ENCODE measurements around the gene FOXO1.

FOXO1 gene

DNA sequence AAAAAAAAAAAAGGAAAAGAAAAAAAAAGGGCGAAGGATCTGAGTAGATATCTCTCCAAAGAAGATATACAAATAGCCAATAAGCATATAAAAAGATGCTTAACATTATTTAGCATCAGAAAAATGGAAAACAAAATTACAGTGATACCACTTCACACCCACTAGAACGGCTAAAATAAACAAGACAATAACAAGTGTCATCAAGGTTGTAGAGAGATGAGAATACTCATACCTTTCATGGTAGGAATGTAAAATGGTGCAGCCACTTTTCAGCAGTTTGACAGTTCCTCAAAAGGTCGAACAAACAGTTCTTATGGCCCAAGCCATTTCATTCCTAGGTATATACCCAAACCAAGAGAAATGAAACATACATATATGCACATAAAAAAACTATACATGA lies 33.5 kb downstream of the FOXO1 start:
- TF ChIP-seq ZNF274 (IDR thresholded peaks at IDR 0.05; ENCODE audit: low read depth, low read length), result no peak
- no peak for TF ChIP-seq YY1 (IDR thresholded peaks at IDR 0.05; ENCODE audit: insufficient read depth, insufficient read length)
- no peak for TF ChIP-seq SUZ12 (IDR thresholded peaks at IDR 0.05; ENCODE audit: extremely low read depth, insufficient read depth, insufficient read length)
- DNase-seq (ENCODE audit: low read depth, low spot score), result no peak
- no peaks in the 10 kb centered on the region for H3K4me1 ChIP-seq (ENCODE audit: insufficient read depth, insufficient read length)
- H3K36me3 ChIP-seq (ENCODE audit: insufficient read depth, insufficient read length, low read length), result no peaks in the 10 kb centered on the region
- no peak overlapping the region for H3K9ac ChIP-seq (ENCODE audit: insufficient read length, low read depth)
- no peaks in the 10 kb centered on the region for H3K9me3 ChIP-seq (ENCODE audit: insufficient read depth, low read length)
- H3K27me3 ChIP-seq (ENCODE audit: insufficient read depth, insufficient read length), result no peaks in the 10 kb centered on the region
- H3K4me3 ChIP-seq (ENCODE audit: insufficient read length, low read depth), result no peak overlapping the region

DNA sequence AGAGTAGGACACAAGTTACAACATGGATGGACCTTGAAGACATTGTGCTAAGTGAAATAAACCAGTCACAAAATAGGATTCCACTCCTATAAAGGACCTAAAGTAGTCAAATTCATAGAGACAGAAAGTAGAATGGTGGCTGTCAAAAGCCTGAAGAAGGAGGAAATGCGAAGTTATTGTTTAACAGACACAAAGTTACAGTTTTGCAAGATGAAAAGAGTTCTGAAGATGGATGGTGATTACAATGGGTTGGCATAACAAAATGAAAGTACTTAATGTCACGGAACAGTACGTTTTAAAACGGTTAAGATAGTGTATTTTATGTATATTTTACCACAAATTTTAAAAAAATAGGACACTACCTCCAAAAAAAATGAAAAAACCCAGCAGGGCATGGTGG lies 34.8 kb downstream of the FOXO1 start:
- Histone ChIP-seq H3K36me3 (ENCODE audit: insufficient read depth, insufficient read length, low read length) (no peaks in the 10 kb centered on the region), H3K27me3 (ENCODE audit: insufficient read depth, insufficient read length) (no peaks in the 10 kb centered on the region), H3K4me3 (ENCODE audit: insufficient read length, low read depth) (no peak overlapping the region), H3K9me3 (ENCODE audit: insufficient read depth, low read length) (no peaks in the 10 kb centered on the region), H3K9ac (ENCODE audit: insufficient read length, low read depth) (no peak overlapping the region), H3K4me1 (ENCODE audit: insufficient read depth, insufficient read length) (no peaks in the 10 kb centered on the region)
- DNase-seq (ENCODE audit: low read depth, low spot score), result no peak
- TF ChIP-seq YY1 (IDR thresholded peaks at IDR 0.05; ENCODE audit: insufficient read depth, insufficient read length) (no peak), ZNF274 (IDR thresholded peaks at IDR 0.05; ENCODE audit: low read depth, low read length) (no peak), SUZ12 (IDR thresholded peaks at IDR 0.05; ENCODE audit: extremely low read depth, insufficient read depth, insufficient read length) (no peak)

DNA sequence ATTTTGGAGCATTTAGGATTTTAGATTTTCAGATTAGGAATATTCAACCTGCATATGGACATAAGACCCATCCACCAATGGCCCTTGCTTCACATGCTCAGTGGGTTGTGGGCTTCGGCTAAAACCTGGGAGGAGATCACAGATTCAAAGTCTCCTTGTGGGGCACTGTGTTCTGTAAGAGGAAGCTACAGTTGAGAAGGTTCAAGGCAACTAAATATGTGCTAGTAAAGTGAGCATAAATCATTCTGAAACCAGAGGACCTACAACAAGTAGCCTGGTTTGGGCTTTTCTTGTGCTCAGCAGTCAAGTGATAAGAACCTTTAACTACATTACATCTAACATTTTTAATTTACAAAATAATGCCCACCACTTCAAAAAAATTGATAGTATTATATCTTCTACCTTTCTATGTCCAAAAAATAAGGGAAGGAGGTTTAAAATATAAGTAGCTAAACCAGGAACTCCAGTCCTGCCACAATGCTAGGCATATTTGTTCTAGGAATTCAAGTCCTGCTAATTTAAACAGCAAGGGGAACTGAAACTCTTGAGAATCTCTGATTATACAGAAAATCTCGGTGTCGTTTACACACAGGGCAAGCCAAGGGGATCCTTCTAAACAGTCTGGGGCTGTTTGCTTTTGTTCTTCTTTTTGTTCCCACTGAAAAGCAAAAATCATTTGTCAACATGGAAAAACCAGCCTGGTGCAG lies 36.6 kb downstream of the FOXO1 start:
- H3K4me3 ChIP-seq (ENCODE audit: insufficient read length, low read depth), result no peak overlapping the region
- H3K4me1 ChIP-seq (ENCODE audit: insufficient read depth, insufficient read length), result no peaks in the 10 kb centered on the region
- no peak overlapping the region for H3K9ac ChIP-seq (ENCODE audit: insufficient read length, low read depth)
- TF ChIP-seq YY1 (IDR thresholded peaks at IDR 0.05; ENCODE audit: insufficient read depth, insufficient read length), result no peak
- no peak for TF ChIP-seq SUZ12 (IDR thresholded peaks at IDR 0.05; ENCODE audit: extremely low read depth, insufficient read depth, insufficient read length)
- no peak for TF ChIP-seq ZNF274 (IDR thresholded peaks at IDR 0.05; ENCODE audit: low read depth, low read length)
- H3K36me3 ChIP-seq (ENCODE audit: insufficient read depth, insufficient read length, low read length), result no peaks in the 10 kb centered on the region
- no peak for DNase-seq (ENCODE audit: low read depth, low spot score)
- no peaks in the 10 kb centered on the region for H3K27me3 ChIP-seq (ENCODE audit: insufficient read depth, insufficient read length)
- no peaks in the 10 kb centered on the region for H3K9me3 ChIP-seq (ENCODE audit: insufficient read depth, low read length)

DNA sequence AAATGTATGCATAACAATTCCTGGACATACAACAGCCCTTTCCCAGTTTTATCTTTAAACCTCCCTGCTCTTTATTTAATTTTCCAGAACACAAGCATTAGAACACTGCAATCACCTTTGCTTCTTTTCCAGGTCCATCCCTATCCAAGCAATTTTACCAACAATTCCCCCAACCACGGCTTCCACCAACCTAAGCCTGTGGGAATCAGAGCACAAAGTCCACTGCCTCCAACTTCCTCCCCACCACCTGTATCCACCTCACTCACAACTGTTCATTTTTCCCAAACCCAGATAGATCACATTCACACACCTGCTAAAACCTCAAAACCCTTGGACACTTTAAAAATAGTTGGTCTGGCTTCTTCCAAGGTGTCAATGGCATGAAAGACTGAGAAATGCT lies 39.5 kb downstream of the FOXO1 start:
- no peak for DNase-seq (ENCODE audit: low read depth, low spot score)
- Histone ChIP-seq H3K36me3 (ENCODE audit: insufficient read depth, insufficient read length, low read length) (no peaks in the 10 kb centered on the region), H3K4me1 (ENCODE audit: insufficient read depth, insufficient read length) (no peaks in the 10 kb centered on the region), H3K9ac (ENCODE audit: insufficient read length, low read depth) (no peak overlapping the region), H3K9me3 (ENCODE audit: insufficient read depth, low read length) (no peaks in the 10 kb centered on the region), H3K27me3 (ENCODE audit: insufficient read depth, insufficient read length) (no peaks in the 10 kb centered on the region), H3K4me3 (ENCODE audit: insufficient read length, low read depth) (no peak overlapping the region)
- TF ChIP-seq SUZ12 (IDR thresholded peaks at IDR 0.05; ENCODE audit: extremely low read depth, insufficient read depth, insufficient read length), result no peak
- TF ChIP-seq ZNF274 (IDR thresholded peaks at IDR 0.05; ENCODE audit: low read depth, low read length), result no peak
- TF ChIP-seq YY1 (IDR thresholded peaks at IDR 0.05; ENCODE audit: insufficient read depth, insufficient read length), result no peak

DNA sequence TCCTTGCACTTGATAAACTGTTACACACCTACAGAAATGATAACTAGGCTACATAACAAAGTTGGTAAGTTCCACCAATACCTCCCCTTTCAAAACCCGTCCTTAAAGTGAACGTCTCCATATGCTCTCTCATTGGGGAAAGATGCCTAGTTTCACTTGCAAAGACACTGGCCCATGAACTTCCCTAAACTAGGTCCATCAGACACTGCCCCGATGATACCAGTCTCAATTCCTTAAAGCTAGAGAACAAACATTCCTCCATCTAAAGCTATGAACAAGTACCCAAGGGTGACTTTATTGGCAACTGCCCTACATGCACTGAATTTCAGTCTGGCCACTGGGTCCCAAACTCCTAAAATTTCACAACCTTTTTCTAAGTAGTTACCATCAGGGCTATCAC lies 39.9 kb downstream of the FOXO1 start:
- no peak for DNase-seq (ENCODE audit: low read depth, low spot score)
- TF ChIP-seq YY1 (IDR thresholded peaks at IDR 0.05; ENCODE audit: insufficient read depth, insufficient read length) (no peak), SUZ12 (IDR thresholded peaks at IDR 0.05; ENCODE audit: extremely low read depth, insufficient read depth, insufficient read length) (no peak), ZNF274 (IDR thresholded peaks at IDR 0.05; ENCODE audit: low read depth, low read length) (no peak)
- no peaks in the 10 kb centered on the region for H3K4me1 ChIP-seq (ENCODE audit: insufficient read depth, insufficient read length)
- H3K9ac ChIP-seq (ENCODE audit: insufficient read length, low read depth), result no peak overlapping the region
- no peaks in the 10 kb centered on the region for H3K36me3 ChIP-seq (ENCODE audit: insufficient read depth, insufficient read length, low read length)
- H3K27me3 ChIP-seq (ENCODE audit: insufficient read depth, insufficient read length), result no peaks in the 10 kb centered on the region
- H3K9me3 ChIP-seq (ENCODE audit: insufficient read depth, low read length), result no peaks in the 10 kb centered on the region
- H3K4me3 ChIP-seq (ENCODE audit: insufficient read length, low read depth), result no peak overlapping the region

DNA sequence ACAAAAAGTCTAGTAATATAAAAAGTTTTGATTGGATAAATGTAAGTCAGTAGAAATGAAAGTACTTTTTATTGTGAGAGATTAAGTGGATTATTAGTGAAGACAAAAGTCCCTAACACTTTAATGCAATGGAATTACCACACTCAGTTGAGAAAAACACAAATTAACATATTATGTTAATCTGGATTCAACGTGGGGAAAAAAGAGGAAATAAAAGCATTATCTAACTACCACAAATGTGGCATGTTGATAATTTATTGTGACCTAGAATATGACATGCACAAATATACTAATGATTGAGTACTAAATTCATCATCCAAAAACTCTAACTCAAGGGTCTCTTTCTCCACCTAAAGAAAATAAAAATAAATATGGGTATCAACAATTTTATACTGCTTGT lies 41.5 kb downstream of the FOXO1 start:
- H3K36me3 ChIP-seq (ENCODE audit: insufficient read depth, insufficient read length, low read length), result no peaks in the 10 kb centered on the region
- no peaks in the 10 kb centered on the region for H3K27me3 ChIP-seq (ENCODE audit: insufficient read depth, insufficient read length)
- TF ChIP-seq YY1 (IDR thresholded peaks at IDR 0.05; ENCODE audit: insufficient read depth, insufficient read length) (no peak), SUZ12 (IDR thresholded peaks at IDR 0.05; ENCODE audit: extremely low read depth, insufficient read depth, insufficient read length) (no peak), ZNF274 (IDR thresholded peaks at IDR 0.05; ENCODE audit: low read depth, low read length) (no peak)
- no peak overlapping the region for H3K9ac ChIP-seq (ENCODE audit: insufficient read length, low read depth)
- no peak for DNase-seq (ENCODE audit: low read depth, low spot score)
- H3K4me1 ChIP-seq (ENCODE audit: insufficient read depth, insufficient read length), result no peaks in the 10 kb centered on the region
- H3K9me3 ChIP-seq (ENCODE audit: insufficient read depth, low read length), result no peaks in the 10 kb centered on the region
- H3K4me3 ChIP-seq (ENCODE audit: insufficient read length, low read depth), result no peak overlapping the region

DNA sequence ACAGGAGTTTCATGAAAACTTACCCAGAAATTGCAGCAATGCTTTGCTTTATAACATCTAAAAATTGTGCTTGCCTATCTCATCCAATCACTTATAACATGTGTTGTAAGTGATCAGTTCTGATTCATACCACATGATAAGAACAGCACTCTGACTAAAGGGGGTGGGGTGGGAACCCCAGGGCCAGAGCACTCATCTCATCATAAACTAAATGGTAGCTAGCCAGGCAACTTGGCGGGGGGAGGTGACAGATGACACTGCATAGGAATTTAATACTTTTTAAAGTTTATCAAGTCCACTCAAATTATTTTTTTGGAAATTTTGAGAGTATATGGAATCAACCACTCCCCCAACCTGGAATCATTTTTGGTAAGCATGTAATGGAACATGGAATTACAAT lies 42.1 kb downstream of the FOXO1 start:
- Histone ChIP-seq H3K4me1 (ENCODE audit: insufficient read depth, insufficient read length) (no peaks in the 10 kb centered on the region), H3K36me3 (ENCODE audit: insufficient read depth, insufficient read length, low read length) (no peaks in the 10 kb centered on the region)

More for the DNA sequence above, 42.1 kb downstream of the FOXO1 start:
- Histone ChIP-seq H3K27me3 (ENCODE audit: insufficient read depth, insufficient read length) (no peaks in the 10 kb centered on the region), H3K9me3 (ENCODE audit: insufficient read depth, low read length) (no peaks in the 10 kb centered on the region), H3K4me3 (ENCODE audit: insufficient read length, low read depth) (no peak overlapping the region), H3K9ac (ENCODE audit: insufficient read length, low read depth) (no peak overlapping the region)
- TF ChIP-seq YY1 (IDR thresholded peaks at IDR 0.05; ENCODE audit: insufficient read depth, insufficient read length) (no peak), ZNF274 (IDR thresholded peaks at IDR 0.05; ENCODE audit: low read depth, low read length) (no peak), SUZ12 (IDR thresholded peaks at IDR 0.05; ENCODE audit: extremely low read depth, insufficient read depth, insufficient read length) (no peak)
- no peak for DNase-seq (ENCODE audit: low read depth, low spot score)
